GM19452 (cell line): Measurements from ENCODE around the gene PSMB3.
"Not testable (repeated sequence)": the region's sequence is repeated elsewhere in the genome, so short reads cannot be mapped to it uniquely, and the experiment has no call there.

ENCODE experiments used
- ATAC-seq: cut with Tn5 transposase; IDR thresholded peaks from one replicate; pipeline ENCODE4 v1.9.1; 2021; ENCODE audit not compliant: unreplicated experiment

Gene PSMB3

DNA sequence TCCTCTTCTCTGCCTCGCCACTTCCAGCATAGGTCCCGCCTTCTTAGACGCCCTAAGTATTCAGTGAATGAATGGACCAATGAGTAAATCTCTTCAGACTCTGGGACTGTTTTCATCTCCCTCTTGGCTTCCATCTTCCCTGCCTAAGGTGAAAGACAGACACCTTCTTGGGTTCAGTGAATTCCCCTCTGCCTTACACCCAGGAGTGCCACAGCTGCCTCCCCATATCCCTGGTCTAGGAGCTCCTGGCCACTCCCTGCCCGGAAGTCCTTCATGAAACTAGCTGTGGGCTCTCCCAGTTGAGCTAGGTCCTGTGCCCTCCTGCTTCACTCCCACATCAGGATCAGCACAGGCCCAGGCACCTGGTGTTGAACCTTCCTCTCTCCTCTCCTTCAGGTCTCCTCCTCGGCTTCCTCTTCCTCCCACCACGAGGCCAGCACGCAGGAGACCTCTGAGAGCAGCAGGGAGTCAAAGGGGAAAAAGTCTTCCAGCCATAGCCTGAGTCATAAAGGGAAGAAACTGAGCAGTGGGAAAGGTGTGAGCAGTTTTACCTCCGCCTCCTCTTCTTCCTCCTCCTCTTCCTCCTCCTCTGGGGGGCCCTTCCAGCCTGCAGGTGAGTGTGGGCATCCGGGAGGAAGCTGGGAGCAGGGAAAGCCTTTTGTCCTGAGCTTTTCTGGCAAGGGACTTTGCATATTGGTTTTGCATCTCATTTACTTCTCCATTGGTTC lies 37.2 kb upstream of the PSMB3 start:
- no peak for ATAC-seq

DNA sequence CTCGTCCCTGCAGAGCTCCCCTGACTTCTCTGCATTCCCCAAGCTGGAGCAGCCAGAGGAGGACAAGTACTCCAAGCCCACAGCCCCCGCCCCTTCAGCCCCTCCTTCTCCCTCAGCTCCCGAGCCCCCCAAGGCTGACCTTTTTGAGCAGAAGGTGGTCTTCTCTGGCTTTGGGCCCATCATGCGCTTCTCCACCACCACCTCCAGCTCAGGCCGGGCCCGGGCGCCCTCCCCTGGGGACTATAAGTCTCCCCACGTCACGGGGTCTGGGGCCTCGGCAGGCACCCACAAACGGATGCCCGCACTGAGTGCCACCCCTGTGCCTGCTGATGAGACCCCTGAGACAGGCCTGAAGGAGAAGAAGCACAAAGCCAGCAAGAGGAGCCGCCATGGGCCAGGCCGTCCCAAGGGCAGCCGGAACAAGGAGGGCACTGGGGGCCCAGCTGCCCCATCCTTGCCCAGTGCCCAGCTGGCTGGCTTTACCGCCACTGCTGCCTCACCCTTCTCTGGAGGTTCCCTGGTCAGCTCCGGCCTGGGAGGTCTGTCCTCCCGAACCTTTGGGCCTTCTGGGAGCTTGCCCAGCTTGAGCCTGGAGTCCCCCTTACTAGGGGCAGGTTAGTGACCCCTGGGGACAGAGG lies 36.1 kb upstream of the PSMB3 start:
- no peak for ATAC-seq

DNA sequence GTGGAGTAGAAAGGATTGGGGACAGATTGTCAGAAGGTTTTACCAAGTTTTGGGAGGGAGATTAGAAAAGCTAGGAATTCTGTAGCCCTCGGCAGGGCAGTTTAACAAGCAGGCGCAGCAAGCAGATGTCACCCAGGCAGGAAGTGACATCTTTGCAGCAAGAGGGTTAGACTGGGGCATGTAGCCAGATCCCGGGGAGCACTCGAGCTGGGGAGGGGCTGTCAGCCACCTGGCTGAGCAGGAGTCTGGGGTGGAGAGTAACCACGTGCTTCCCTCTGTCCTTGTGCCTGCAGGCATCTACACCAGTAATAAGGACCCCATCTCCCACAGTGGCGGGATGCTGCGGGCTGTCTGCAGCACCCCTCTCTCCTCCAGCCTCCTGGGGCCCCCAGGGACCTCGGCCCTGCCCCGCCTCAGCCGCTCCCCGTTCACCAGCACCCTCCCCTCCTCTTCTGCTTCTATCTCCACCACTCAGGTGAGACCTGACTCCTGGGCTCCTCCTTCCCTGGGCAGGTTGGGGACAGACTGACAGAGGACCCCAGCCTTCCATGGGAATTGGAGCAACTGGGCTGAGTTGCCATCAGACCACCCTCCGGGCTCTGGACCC lies 35.3 kb upstream of the PSMB3 start:
- ATAC-seq, result no peak

DNA sequence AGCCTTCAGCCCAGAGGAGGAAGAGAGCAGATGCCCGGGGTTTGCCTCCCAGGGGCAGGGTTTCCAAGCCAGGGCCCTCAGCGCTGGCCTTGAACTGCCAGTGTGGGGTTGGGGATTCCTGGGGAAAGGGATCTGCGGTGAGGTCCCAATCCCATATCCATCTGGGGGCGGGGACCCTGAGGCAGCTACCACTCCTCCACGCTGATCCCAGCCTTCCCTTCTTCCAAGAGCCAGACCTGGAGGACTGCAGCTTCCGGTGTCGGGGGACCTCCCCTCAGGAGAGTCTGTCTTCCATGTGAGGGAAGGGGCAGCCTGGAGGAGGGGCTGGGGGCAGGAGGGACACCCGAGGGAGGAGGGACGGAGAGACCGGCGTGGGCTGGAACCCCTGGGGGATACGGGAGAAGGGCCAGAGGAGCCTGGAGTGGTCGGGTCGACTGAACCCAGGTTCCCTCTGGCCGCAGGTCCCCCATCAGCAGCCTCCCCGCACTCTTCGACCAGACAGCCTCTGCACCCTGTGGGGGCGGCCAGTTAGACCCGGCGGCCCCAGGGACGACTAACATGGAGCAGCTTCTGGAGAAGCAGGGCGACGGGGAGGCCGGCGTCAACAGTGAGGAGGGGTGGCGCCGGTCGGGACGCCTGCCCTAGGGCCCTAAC lies 33.1 kb upstream of the PSMB3 start:
- ATAC-seq, result no peak

DNA sequence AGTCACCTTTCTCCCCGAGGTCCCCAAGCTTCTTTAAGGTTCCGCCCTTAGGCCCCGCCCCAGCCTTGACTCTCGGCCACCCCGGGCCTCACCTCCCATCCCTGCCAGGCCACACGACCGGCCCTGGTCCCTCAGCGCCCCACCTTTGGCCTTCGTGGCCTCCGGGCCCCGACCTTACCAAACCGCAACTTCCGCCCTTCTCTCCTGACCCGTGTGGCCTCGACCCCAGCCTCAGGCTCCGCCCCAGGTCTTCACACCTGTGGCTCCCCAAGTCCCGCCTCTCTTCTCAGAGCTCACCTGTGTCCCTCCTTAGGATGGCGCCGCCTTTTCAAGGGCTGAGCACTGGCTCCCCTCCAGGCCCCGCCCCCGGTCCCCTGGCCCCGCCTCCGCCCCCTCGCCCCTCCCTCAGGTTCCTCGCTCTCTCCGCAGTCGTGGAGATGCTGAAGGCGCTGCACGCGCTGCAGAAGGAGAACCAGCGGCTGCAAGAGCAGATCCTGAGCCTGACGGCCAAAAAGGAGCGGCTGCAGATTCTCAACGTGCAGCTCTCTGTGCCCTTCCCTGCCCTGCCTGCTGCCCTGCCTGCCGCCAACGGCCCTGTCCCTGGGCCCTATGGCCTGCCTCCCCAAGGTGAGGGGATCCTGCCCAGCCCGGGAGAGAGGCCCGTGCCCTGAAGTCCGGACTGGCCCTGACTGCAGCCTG lies 32.4 kb upstream of the PSMB3 start:
- ATAC-seq, result no peak

DNA sequence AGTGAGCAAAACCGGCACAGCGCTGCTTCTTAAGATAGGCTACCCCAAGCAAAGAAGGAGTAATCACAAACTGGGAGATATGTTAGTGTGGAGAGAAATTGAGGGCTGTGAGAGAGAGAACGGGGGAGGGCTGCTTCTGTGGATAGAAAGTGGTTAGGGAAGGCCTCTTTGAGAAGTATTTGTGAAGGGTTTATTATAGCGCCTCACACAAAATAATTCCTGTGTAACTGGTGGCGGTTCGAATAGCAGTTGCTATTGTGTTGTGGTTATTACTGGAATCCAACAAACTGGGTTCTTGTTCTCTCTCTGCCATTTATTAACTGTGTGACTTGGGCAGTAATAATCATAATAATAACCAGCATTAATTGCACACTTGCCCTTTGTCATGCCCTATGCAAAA lies 31.6 kb upstream of the PSMB3 start:
- ATAC-seq, result no peak

DNA sequence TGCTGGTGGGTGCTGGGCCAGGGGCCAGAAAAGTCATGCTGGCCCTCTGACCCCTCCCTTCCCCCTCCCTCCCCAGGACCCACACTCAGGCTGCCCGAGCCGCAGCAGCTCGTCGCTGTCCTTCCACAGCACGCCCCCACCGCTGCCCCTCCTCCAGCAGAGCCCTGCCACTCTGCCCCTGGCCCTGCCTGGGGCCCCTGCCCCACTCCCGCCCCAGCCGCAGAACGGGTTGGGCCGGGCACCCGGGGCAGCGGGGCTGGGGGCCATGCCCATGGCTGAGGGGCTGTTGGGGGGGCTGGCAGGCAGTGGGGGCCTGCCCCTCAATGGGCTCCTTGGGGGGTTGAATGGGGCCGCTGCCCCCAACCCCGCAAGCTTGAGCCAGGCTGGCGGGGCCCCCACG lies 30.7 kb upstream of the PSMB3 start:
- ATAC-seq, result no peak

DNA sequence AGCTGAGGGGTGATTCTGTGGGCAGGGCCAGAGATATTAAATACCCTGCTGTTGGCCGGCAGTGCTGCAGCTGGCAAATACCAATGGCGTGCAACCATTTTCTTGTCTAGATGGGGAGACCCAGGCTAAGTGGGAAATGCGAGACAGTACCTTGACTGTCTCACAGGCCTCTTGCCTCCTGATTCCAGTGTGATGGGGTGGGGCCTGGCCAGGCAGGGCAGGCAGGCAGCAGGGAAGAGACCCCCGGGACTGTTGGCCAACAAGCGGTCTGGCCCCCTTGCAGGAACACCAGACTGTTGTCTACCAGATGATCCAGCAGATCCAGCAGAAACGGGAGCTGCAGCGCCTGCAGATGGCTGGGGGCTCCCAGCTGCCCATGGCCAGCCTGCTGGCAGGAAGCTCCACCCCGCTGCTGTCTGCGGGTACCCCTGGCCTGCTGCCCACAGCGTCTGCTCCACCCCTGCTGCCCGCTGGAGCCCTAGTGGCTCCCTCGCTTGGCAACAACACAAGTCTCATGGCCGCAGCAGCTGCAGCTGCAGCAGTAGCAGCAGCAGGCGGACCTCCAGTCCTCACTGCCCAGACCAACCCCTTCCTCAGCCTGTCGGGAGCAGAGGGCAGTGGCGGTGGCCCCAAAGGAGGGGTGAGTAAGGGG lies 28.1 kb upstream of the PSMB3 start:
- no peak for ATAC-seq

DNA sequence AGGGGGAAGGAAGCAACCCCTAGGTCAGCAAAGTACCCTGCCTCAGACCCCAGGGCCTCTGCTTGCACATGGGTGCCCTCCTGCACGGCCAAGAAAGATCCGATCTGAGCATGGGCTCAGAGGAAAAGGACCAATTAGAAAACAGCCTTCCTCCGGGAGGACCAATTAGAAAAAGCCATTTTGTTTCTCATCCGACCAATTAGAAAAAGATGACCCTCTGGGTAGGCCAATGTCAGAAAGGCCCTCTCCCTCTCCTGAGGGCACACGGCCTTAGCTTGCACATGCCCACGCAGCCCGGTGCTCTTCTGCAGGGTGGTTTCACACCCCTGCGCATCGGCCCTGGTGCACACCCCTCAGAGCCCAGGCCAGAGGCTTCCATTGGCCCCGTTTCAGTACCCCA lies 27.5 kb upstream of the PSMB3 start:
- ATAC-seq, result no peak

DNA sequence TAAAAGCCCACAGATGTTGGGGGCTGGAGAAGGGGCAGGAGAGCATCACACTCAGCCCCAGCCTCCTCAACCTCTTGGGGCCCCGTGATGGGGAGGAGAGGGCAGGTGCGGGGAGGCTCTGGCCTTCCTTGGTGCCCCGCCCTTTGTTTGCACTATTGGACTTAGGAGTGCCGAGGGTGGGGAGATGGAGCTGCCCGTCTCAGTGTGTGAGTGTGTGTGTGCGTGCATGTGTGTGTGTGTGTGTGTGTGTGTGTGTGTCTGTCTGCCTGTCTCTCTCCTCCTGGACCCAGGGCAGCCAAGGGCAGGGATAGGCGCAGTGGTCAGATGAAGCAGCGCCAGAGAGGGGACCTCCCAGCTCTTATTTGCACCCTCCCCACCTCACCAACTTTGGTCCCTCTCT lies 26.4 kb upstream of the PSMB3 start:
- ATAC-seq, result not testable (repeated sequence)

DNA sequence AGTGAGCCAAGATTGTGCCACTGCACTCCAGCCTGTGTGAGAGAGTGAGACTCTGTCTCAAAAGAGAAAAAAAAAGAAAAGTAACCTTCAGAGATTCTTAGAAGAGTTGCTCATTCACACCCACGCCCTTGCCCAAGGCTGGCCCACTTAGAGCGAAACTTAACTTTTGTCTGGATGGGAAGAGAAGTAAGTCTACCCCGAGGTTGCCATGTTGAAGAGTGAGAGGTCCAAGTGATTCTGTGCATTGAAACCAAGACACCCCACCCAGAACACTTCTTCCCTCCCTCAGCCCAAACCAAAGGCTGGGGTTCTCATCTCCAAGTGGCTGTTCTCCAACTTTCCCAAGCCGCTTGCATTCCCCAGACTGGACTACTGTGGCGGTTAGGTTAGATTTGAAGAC lies 24.8 kb upstream of the PSMB3 start:
- ATAC-seq, result no peak

DNA sequence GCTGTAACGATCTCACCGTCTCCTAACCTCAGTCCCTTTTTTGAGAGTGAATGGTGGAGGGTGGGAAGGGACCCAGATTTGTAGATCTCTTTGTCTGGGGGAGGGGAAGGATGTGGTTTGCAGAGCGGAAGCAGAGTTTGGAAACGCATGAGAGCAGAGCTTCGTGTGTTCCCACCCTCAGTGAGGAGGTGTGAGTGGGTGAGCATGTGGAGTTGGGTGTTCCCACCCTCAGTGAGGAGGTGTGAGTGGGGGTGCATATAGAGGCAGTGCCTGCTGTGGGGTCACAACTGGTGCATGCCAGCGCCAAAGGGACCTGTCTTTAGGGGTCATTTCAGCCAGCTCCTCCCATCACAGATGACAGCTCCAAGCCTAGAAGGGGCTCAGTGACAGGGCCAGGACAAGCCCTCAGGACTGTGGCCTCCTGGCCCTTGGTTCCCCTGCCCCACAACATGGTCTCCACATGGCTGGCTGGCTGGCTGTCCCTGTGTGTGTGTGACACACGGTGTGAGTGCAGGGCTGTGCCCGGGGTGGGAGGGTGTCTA lies 24.2 kb upstream of the PSMB3 start:
- ATAC-seq, result no peak

DNA sequence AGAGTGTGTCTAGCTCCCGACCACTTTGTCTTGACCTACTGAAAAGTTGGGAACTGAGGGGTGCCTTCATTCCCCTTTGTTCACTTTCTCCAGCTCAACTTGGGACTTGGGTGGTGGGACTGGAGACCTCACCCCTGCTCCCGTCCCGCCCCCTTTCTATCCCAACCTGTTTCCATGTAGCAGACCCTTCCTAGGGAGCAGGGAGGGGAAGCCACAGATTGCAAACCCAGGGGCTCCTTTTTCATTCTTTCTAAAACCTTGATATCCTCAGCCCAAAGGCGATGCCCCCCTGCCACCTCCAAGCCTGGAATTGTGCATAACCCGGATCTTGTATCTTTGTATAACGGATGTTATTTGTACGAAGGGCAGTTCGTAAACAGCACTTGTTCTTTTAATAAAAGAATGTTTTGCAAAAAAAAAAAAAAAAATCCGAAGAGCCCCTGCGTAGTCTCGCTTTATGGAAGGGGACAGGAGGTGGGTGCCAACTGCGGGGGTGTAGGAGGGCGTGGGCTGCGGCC lies 23.1 kb upstream of the PSMB3 start:
- ATAC-seq, result no peak

DNA sequence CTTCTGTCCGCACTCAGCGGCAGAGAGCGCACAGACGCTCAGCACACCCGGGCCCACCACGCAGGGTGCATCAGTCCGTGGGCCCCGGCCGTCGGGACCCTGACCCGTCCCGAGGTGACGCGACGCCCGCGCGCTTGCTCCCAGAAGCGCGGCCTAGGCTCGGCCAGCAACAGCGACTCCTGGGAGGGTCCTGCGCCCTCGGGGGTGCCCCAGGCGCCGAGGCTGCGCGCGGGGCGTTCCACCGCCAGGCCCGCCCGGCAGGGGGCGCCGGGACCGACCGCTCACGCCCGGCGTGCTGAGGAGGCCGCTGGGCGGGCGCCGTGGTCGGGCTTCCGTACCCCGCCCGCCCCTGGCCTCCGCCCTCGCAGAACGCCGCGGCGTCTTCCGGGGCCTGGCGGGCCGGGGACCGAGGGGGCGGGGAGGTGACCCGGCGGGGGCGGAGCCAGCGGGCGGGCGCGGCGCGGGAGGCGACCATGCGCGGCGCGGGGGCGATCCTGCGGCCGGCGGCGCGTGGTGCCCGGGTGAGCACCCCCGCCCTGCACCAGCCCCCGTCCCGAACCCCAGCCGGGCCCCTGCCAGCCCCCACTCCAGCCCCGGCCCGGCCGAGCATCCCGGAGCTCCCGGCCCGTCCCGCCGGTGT lies 22.5 kb upstream of the PSMB3 start, which contains the start of gene CISD3:
Gene CISD3 (plus strand): TSS at position 456 of the 640 bp plus-strand sequence. CDS start 18 bp downstream, at position 474.
- ATAC-seq, result peak; percentile 79

DNA sequence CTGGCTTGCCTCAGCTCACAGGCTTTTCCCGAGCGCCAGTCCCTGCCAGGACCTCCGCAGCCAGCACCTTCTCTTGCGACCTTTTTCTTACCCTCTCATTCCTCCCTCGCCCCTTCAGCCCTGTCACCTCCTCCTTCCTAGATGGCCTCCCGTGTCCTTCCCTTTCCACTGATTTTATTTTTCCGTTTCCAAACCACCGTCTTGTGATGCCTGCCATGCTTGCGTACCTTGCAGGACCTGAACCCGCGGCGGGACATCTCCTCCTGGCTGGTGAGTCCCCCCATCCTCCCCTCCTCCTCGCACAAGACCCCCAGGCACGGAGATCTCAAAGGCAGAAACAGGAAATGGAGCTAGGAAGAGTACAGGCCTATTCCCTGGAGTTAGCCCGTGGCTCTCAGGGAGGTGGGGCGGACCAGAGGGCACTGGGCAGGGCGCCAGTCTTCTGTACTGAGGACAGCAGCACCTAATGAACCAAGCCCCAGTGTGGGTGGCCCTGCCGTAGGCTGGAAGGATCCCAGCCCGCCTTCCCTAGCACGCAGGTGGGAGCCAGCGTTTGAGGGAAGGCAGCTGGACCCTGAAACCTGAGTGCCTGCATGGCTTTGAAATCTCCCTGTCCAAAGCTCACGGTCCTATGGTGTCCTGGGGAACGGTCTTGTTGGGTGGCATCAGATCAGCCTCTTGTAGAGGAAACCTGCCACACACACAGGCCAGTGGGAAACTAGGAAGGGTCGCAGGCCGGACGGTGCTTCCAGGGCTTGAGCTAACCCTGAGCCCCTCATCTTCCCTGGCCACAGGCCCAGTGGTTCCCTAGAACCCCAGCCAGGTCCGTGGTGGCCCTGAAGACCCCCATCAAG lies 21.8 kb upstream of the PSMB3 start:
- ATAC-seq, result no peak

DNA sequence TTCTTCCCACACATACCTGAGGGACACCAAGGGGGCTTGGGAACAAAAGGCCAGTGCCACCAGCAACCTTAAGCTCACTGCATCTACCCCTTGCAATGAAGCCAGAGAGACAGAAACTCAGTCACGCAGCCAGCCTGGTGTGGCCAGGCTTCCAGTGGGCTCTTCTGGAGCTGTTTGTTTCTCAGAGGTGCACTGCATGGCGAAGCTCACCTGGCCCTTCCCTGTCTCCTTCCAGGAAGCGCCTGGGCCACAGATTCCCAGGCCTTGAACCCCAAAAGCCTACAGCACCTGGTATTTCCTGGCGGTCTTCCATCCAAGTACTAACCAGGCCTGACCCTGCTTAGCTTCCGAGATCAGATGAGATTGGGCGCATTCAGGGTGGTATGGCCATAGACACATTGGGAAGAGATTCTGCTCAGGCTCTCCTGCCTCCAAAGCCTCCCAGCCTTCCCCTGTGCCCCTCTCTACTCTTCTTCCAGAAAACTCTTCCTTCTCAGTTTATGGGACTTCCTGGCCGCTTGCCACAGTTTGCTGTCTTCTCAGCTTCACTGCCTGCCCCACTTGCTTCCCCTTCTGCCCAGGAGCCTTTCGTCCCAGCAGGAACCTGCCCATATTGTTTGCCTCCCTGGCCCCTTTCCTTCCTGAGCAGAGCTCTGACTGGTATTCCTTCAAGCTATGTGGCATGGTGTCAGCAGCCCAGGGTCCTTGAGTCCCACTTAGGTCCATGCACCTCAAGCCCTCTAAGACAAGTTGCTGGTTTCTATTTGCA lies 20.8 kb upstream of the PSMB3 start:
- no peak for ATAC-seq

DNA sequence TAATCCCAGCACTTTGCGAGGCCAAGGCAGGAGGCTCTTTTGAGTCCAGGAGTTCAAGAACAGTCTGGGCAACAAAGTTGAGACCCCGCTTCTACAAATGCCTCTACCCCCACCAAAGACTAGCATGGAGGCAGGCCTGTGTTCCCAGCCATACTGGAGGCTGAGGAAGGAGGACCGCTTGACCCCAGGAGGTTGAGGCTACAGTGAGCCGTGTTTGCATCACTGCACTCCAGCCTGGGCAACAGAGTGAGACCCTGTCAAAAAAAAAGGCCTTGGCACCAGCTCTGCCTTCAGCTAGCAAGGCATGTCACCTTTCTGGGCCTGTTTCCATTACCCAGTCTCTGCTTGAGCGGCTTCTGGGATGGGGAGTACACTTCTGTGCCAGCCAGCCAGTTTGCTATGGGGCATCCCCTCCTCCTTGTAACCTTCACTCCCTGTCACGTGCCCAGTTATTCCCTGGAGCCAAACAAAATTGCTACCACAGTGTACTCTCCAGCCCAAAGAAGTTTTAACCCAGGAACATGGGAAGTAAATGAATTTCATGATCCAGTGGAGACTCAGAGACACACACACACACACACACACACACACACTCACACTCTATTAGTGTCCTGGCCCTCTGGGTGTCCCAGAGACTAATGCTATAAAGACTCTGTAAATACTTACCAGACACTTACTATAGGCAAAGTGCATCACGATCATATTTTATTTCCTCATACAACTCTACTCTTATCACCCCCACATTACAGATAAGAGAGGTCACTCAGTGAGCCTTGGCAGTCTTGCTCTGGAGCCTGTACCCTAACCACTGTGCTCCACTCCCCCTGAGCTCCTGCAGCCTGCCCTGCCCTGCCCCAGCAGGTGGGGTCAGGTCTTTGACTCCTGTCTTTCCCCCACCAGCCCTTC lies 19.9 kb upstream of the PSMB3 start:
- no peak for ATAC-seq
